Large intestine (tissue), 3 donors: ENCODE measurements around the gene TMEM184B. TPM values are rescaled to one million over a fixed set of nuclear protein-coding genes. Genes with fewer than 3 reads are reported as not detected.

Experiments
- DNase-seq, 2 donors: peaks; one replicate each; pipeline versions ENCODE4 v3.0.0 to v3.0.0-alpha.2; 2013
- H3K27ac ChIP-seq: one replicate; pipeline ENCODE4 v1.5.1; 2013; ENCODE audit warnings: low read length
- H3K27me3 ChIP-seq: 2 replicates; pipeline ENCODE4 v1.6.1; 2013; ENCODE audit warnings: low read length; ENCODE audit not compliant: control insufficient read depth, insufficient read depth
- H3K36me3 ChIP-seq: 2 replicates; pipeline ENCODE4 v1.6.1; 2013; ENCODE audit warnings: low read length; ENCODE audit not compliant: control insufficient read depth, insufficient read depth
- H3K4me1 ChIP-seq: one replicate; pipeline ENCODE4 v1.6.1; 2013; ENCODE audit warnings: low read length; ENCODE audit not compliant: control insufficient read depth, insufficient read depth
- H3K4me3 ChIP-seq: one replicate; pipeline ENCODE4 v1.5.1; 2013; ENCODE audit warnings: low read length
- H3K9me3 ChIP-seq: one replicate; pipeline ENCODE4 v1.6.1; 2013; ENCODE audit warnings: mild to moderate bottlenecking, low read depth, low read length, moderate library complexity; ENCODE audit not compliant: control insufficient read depth
- WGBS: methylation state at CpG from one replicate; pipeline ENCODE4 v1.1.5; 2013; ENCODE audit warnings: low lambda C conversion rate; ENCODE audit not compliant: insufficient coverage; 5-methylcytosine and 5-hydroxymethylcytosine counted together
- polyA plus RNA-seq: library from polyadenylated mRNA; unstranded; fragments of 120-200 nt; gene quantifications from one replicate; pipeline ENCODE4 v1.2.1, GENCODE V29; 2013

Gene TMEM184B
- polyA plus RNA-seq, 1 donor = 56.5 TPM

DNA sequence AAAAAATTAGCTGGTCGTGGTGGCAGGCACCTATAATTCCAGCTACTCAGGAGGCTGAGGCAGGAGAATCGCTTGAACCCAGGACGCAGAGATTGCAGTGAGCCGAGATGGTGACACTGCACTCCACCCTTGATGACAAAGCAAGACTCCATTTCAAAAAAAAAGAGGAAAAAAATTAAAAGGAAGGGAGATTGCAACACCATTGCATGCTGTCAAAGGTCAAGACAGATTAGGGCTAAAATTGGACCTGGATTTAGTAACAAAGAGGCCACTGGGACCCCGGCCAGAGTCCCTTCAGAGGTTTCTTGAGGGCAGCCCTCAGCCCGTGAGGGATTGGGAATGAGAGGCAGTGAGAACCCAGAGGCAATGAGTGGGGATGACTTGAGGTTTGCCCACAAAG is 79.2 kb downstream of the TMEM184B start:
- Histone ChIP-seq H3K36me3 (no peaks in the 10 kb centered on the region), H3K27me3 (no peaks in the 10 kb centered on the region), H3K27ac (peak overlapping the region; percentile 47), H3K9me3 (no peaks in the 10 kb centered on the region), H3K4me3 (no peak overlapping the region), H3K4me1 (peaks cover 35% of the 10 kb centered on the region)
- WGBS = no CpG with 5 or more reads among the region's 6 CpGs
- DNase-seq = peak; percentile 71 to 83

DNA sequence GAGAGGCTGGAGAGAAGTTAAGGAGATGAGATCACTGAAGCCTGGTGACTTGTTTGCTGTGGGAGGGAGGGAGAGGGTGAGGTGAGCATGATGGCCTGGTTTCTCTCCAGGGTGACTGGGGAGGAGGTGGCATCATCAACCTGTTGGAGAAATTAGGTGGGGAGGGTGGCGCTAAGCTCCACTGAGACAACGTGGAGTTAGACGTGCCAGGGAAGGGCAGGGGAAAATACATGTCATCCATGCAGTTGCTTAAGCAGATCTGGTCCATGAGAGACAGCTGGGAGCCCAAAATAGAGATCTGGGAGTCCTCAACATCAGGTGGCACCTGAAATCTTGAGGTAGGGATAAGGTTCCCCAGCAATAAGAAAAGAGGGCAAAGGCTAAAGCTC is 80.3 kb downstream of the TMEM184B start:
- no peaks in the 10 kb centered on the region for H3K36me3 ChIP-seq
- peak overlapping the region; percentile 76 for H3K27ac ChIP-seq
- no peak for DNase-seq
- no peaks in the 10 kb centered on the region for H3K27me3 ChIP-seq
- H3K9me3 ChIP-seq = no peaks in the 10 kb centered on the region
- H3K4me3 ChIP-seq = no peak overlapping the region
- no CpG with 5 or more reads among the region's 3 CpGs for WGBS
- peaks cover 35% of the 10 kb centered on the region for H3K4me1 ChIP-seq

DNA sequence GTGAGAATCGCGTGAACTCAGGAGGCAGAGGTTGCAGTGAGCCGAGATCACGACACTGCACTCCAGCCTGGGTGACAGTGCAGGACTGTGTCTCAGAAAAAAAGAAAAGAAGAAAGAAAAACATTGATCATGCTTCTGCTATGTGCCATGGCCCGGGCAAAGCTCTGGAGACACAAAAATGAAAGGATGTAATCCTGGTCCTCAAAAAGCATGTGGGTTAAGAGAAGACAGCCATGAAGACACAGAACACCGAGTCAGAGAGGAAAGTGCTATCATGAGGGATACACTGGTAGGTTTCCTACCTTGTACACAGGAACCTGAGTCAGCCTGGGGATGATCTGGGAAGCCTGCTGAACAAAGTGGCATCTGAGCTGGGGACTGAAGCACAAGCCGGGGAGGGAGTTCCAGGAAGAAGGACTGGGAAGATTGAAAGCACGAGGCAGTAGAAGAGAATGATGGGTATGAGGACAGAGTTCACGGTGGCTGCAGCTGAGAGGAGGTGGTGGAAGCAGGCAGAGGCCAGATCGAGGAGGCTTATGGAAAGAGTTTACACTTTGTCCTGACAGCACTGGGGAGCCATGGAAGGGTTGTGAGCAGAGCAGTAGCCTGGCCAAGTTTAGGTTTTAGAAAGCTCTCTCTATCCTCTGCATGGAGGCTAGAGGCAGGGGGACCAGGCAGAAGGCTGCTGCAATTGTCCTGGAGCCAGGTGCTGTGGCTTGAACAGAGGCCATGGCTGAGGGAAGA is 80.9 kb downstream of the TMEM184B start:
- Histone ChIP-seq H3K9me3 (no peaks in the 10 kb centered on the region), H3K36me3 (no peaks in the 10 kb centered on the region), H3K27ac (peak overlapping the region; percentile 76), H3K4me1 (peaks cover 32% of the 10 kb centered on the region), H3K27me3 (no peaks in the 10 kb centered on the region), H3K4me3 (no peak overlapping the region)
- WGBS = 42% methylated on average over 4 of the region's 10 CpGs
- peak; percentile 73 to 88 for DNase-seq

DNA sequence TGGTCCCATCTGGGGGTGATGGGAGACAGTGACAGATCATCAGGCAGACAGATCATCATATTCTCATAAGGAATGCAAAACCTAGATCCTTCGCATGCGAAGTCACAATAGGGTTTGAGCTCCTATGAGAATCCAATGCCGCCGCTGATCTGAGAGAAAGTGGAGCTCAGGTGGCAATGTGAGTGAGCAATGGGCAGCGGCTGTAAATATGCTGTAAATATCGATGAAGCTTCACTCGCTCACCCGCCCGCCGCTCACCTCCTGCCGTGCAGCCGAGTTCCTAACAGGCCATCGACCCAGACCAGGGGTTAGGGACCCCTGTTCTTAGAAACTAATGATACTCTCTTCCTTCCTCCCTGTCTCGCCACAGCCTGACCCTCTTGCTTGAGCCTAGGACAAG is 81.8 kb downstream of the TMEM184B start:
- Histone ChIP-seq H3K4me3 (no peak overlapping the region), H3K36me3 (no peaks in the 10 kb centered on the region), H3K9me3 (no peaks in the 10 kb centered on the region), H3K4me1 (peaks cover 29% of the 10 kb centered on the region), H3K27ac (no peak overlapping the region), H3K27me3 (no peaks in the 10 kb centered on the region)
- DNase-seq = no peak
- WGBS = no CpG with 5 or more reads among the region's 14 CpGs

DNA sequence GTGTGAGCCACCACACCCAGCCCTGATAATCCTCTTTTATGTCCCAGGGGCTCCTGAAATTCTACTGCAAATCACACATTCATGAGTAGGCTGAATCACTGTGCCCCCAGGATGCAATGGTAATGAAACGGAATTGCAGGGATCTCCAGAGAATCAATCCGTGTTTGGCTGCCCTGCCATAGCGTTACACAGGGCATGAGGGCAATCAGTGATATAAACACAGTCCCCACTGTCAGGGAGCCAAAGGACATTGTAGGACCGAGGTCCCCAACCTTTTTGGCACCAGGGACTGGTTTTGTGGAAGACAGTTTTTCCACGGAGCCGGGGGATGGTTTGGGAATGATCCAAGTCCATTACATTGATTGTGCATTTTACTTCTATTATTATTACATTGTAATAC is 82.2 kb downstream of the TMEM184B start:
- Histone ChIP-seq H3K27ac (no peak overlapping the region), H3K36me3 (no peaks in the 10 kb centered on the region), H3K4me3 (no peak overlapping the region), H3K9me3 (no peaks in the 10 kb centered on the region), H3K4me1 (peaks cover 29% of the 10 kb centered on the region), H3K27me3 (no peaks in the 10 kb centered on the region)
- WGBS = no CpG with 5 or more reads among the region's 6 CpGs
- no peak for DNase-seq

DNA sequence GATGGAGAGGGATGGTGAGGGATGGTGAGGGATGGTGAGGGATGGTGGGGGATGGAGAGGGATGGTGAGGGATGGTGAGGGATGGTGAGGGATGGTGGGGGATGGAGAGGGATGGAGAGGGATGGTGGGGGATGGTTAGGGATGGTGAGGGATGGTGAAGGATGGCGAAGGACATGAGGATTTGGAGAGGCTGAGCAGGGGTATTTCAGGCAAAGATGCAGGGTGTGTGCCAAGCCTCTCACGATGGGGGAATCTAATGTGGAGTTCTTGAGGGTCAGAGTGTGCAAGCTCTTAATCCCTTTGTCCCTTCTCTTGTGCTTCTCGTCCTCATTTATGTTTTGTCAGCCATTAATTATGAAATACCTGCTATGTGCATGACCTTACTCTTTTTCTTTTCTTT is 83.7 kb downstream of the TMEM184B start:
- H3K4me3 ChIP-seq = no peak overlapping the region
- 95% methylated on average over 2 of the region's 3 CpGs for WGBS
- H3K4me1 ChIP-seq = peaks cover 29% of the 10 kb centered on the region
- H3K27ac ChIP-seq = no peak overlapping the region
- DNase-seq = no peak
- H3K36me3 ChIP-seq = no peaks in the 10 kb centered on the region
- H3K9me3 ChIP-seq = no peaks in the 10 kb centered on the region
- no peaks in the 10 kb centered on the region for H3K27me3 ChIP-seq

DNA sequence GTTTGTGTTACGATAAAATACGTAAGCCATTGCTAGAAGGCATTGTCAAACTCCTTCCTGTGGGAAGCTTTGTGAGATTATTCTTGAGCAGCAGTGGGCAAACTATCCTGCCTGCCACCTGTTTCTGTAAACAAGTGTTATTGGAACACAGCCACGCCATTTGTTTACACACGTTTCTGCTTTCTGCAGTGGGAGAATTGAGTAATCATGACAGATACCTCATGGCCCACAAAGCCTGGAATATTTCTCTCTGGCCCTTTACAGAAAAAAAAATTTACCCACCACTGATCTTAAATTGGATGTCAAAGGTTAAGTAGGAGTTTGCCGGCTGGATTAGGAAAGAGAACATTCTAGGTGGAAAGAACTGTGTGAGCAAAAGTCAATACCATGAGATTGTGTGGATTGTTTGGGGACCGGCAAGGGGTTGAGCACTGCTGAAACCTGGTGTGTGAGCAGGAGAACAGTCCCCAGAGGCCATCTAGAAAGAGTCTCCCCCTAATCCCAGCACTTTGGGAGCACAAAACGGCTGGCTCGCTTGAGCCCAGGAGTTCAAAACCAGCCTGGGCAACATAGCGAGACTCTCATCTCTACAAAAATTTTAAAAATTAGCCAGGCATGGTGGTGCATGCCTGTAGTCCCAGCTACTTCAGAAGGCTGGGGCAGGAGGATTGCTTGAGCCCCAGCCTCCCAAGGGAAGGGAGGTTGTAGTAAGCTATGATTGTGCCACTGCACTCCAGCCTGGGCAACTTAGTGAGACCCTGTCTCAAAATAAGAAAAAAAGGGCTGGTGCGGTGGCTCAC is 85.2 kb downstream of the TMEM184B start:
- DNase-seq = peak in 1 of 2 donors; percentile 22
- no peaks in the 10 kb centered on the region for H3K36me3 ChIP-seq
- H3K4me1 ChIP-seq = peaks cover 19% of the 10 kb centered on the region
- 100% methylated on average over 1 of the region's 10 CpGs for WGBS
- H3K4me3 ChIP-seq = no peak overlapping the region
- H3K9me3 ChIP-seq = no peaks in the 10 kb centered on the region
- no peaks in the 10 kb centered on the region for H3K27me3 ChIP-seq
- no peak overlapping the region for H3K27ac ChIP-seq

DNA sequence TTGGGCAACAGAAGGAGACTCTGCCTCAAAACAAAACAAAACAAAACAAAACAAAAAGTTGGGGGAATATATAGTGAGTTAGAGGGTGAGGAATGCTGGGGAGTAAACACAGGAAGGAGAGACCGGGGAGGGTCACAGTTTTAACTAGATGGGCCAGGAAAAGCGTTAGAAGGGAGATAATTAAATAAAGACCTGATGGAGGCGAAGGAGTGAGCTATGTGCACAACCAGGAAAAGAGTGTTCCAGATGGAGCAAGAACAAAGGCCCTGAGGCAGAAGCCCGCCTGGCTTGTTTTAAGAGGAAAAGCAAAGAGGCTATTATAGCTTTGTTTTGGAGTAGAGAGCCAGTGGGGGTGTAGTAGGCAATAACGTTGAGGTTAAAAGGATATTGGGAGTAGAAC is 86.4 kb downstream of the TMEM184B start:
- DNase-seq = no peak
- WGBS = 63% methylated on average over 3 of the region's 5 CpGs
- Histone ChIP-seq H3K36me3 (no peaks in the 10 kb centered on the region), H3K9me3 (no peaks in the 10 kb centered on the region), H3K4me1 (peaks cover 12% of the 10 kb centered on the region), H3K27ac (no peak overlapping the region), H3K4me3 (no peak overlapping the region), H3K27me3 (no peaks in the 10 kb centered on the region)

DNA sequence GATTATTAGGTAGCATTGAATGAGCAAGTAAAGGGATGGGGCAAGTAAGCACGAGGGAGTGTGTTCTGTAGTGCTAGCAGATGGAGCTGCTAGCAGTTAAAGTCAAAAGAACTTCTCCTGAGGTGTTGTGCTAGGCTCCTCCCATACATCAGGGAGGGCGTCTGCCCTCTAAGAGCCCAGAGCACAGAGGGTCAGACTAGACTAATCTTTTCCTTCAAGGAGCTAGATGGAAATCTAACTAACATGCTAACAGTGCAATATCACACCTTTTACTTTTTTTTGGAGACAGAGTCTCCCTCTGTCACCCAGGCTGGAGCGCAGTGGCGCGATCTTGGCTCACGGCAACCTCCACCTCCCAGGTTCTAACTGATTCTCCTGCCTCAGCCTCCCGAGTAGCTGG is 88.0 kb downstream of the TMEM184B start:
- H3K9me3 ChIP-seq = no peaks in the 10 kb centered on the region
- H3K27me3 ChIP-seq = no peaks in the 10 kb centered on the region
- H3K27ac ChIP-seq = no peak overlapping the region
- no CpG with 5 or more reads among the region's 7 CpGs for WGBS
- DNase-seq = no peak
- no peaks in the 10 kb centered on the region for H3K36me3 ChIP-seq
- no peak overlapping the region for H3K4me3 ChIP-seq
- peaks cover 18% of the 10 kb centered on the region for H3K4me1 ChIP-seq

DNA sequence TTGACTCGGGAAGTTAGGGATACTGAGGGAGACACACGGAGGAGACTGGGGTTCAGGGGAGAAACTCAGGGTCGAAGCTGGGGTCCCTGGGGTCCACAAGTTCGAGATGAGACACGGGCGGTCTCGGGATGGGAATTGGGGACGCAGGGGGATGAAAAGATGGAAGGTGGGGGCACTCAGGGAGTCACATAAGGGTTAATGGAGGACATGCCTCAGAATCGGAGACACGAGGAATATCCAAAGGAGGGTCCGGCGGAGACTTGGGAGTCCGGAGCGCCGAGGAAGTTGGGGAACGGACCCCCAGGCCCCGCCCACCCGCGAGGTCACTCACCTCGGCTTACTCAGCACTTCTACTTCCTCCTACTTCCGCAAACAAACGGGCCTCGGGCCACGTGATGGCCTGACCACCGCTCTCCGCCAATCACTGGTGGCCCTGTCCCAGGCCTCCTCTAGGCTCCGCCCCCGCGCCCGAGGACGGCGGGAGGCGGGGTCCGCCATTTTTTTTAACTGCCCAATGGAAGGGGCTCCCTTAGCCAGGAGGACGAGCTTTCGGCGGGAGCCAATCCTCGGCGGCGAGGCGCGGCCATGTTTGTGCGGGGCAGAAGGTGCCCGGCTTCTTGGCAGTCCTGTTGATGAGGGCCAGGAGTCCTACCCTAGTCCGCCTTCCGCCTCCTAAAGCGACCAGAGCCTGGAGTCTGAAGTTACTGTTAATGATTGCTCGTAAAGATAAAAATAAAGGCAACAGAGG is 91.2 kb downstream of the TMEM184B start, which contains the start of gene PLA2G6:
PLA2G6 (minus strand) TSS at position 378 of the 748 bp plus-strand sequence. CDS start 12,404 bp downstream, outside the sequence.
- Histone ChIP-seq H3K9me3 (no peaks in the 10 kb centered on the region), H3K27ac (peak within 1 kb of the TSS; percentile 97), H3K4me3 (peak within 1 kb of the TSS; percentile 77), H3K36me3 (no peaks in the 10 kb centered on the region), H3K27me3 (no peaks in the 10 kb centered on the region), H3K4me1 (peaks cover 29% of the 10 kb centered on the region)
- peak; percentile 99 to 100 for DNase-seq
- no CpG with 5 or more reads among the region's 48 CpGs for WGBS
